ENCODE results near the gene AUTS2.

The AUTS2 gene

GRCh38 chr7:69622014-69622835 is 23.9 kb downstream of the AUTS2 start:
- Histone ChIP-seq H2AFZ (ENCODE audit: low read depth, low read length, severe bottlenecking) (no peak overlapping the region), H3K4me3 (ENCODE audit: insufficient read depth, low read length, poor library complexity, severe bottlenecking) (no peak overlapping the region), H3K27me3 (ENCODE audit: low read length) (no peaks in the 10 kb centered on the region), H3K36me3 (ENCODE audit: low read length) (no peaks in the 10 kb centered on the region), H3K79me2 (ENCODE audit: insufficient read depth, low read length) (peaks cover 96% of the 10 kb centered on the region), H4K20me1 (ENCODE audit: low read depth, low read length) (peaks cover 73% of the 10 kb centered on the region), H3K4me2 (ENCODE audit: low read depth, low read length, poor library complexity, severe bottlenecking) (no peak overlapping the region), H3K27ac (ENCODE audit: low read depth, low read length) (no peak overlapping the region), H3K9me2 (replicated peaks; ENCODE audit: insufficient read depth, low read length) (no peaks in the 10 kb centered on the region), H3F3A (ENCODE audit: insufficient read depth) (no peaks in the 10 kb centered on the region), H3K9ac (ENCODE audit: low read length) (no peak overlapping the region), H3K9me3 (ENCODE audit: insufficient read depth, low read length) (no peaks in the 10 kb centered on the region)
- TF ChIP-seq CTCF (IDR thresholded peaks at IDR 0.05; ENCODE audit: insufficient read depth, low read length, poor library complexity, severe bottlenecking) (no peak), EZH2phosphoT487 (conservative IDR thresholded peaks at IDR 0.05; ENCODE audit: low read length) (no peak)

- H3K9me3 ChIP-seq (ENCODE audit: insufficient read depth, low read length) = no peaks in the 10 kb centered on the region
- no peak overlapping the region for H3K9ac ChIP-seq (ENCODE audit: low read length)
- H3K4me2 ChIP-seq (ENCODE audit: low read depth, low read length, poor library complexity, severe bottlenecking) = no peak overlapping the region
- H3K27ac ChIP-seq (ENCODE audit: low read depth, low read length) = no peak overlapping the region
- H2AFZ ChIP-seq (ENCODE audit: low read depth, low read length, severe bottlenecking) = no peak overlapping the region
- no peak overlapping the region for H3K4me3 ChIP-seq (ENCODE audit: insufficient read depth, low read length, poor library complexity, severe bottlenecking)
- no peaks in the 10 kb centered on the region for H3K36me3 ChIP-seq (ENCODE audit: low read length)
- H3K9me2 ChIP-seq (replicated peaks; ENCODE audit: insufficient read depth, low read length) = no peaks in the 10 kb centered on the region
- no peak for TF ChIP-seq CTCF (IDR thresholded peaks at IDR 0.05; ENCODE audit: insufficient read depth, low read length, poor library complexity, severe bottlenecking)
- TF ChIP-seq EZH2phosphoT487 (conservative IDR thresholded peaks at IDR 0.05; ENCODE audit: low read length) = no peak
- H4K20me1 ChIP-seq (ENCODE audit: low read depth, low read length) = peaks cover 70% of the 10 kb centered on the region
- peaks cover 93% of the 10 kb centered on the region for H3K79me2 ChIP-seq (ENCODE audit: insufficient read depth, low read length)
- no peaks in the 10 kb centered on the region for H3F3A ChIP-seq (ENCODE audit: insufficient read depth)
- no peaks in the 10 kb centered on the region for H3K27me3 ChIP-seq (ENCODE audit: low read length)
Observed at GRCh38 chr7:69622960-69623359, 24.7 kb downstream of the AUTS2 start.

- Histone ChIP-seq H3K4me2 (ENCODE audit: low read depth, low read length, poor library complexity, severe bottlenecking) (no peak overlapping the region), H3K79me2 (ENCODE audit: insufficient read depth, low read length) (peaks cover 90% of the 10 kb centered on the region), H2AFZ (ENCODE audit: low read depth, low read length, severe bottlenecking) (no peak overlapping the region), H3K36me3 (ENCODE audit: low read length) (no peaks in the 10 kb centered on the region), H3K9ac (ENCODE audit: low read length) (no peak overlapping the region), H4K20me1 (ENCODE audit: low read depth, low read length) (peaks cover 65% of the 10 kb centered on the region), H3K27me3 (ENCODE audit: low read length) (no peaks in the 10 kb centered on the region), H3K9me2 (replicated peaks; ENCODE audit: insufficient read depth, low read length) (no peaks in the 10 kb centered on the region), H3K27ac (ENCODE audit: low read depth, low read length) (no peak overlapping the region), H3F3A (ENCODE audit: insufficient read depth) (no peaks in the 10 kb centered on the region), H3K9me3 (ENCODE audit: insufficient read depth, low read length) (no peaks in the 10 kb centered on the region), H3K4me3 (ENCODE audit: insufficient read depth, low read length, poor library complexity, severe bottlenecking) (no peak overlapping the region)
- TF ChIP-seq CTCF (IDR thresholded peaks at IDR 0.05; ENCODE audit: insufficient read depth, low read length, poor library complexity, severe bottlenecking) (no peak), EZH2phosphoT487 (conservative IDR thresholded peaks at IDR 0.05; ENCODE audit: low read length) (no peak)
Observed at GRCh38 chr7:69624435-69625230, 26.4 kb downstream of the AUTS2 start.

All from SU-DHL-6 (cell line).